CD14-positive monocyte (primary cell): ENCODE data around the gene CMTM2. TPM values are rescaled to one million over a fixed set of nuclear protein-coding genes. Genes with fewer than 3 reads are reported as not detected.
"Not testable (repeated sequence)": the region's sequence is repeated elsewhere in the genome, so short reads cannot be mapped to it uniquely, and the experiment has no call there.

Experiments
- DNase-seq, 3 donors: peaks; one replicate each; pipeline ENCODE4 v3.0.0-alpha.2; 2011 to 2022
- H2AFZ ChIP-seq: 2 replicates; pipeline ENCODE4 v1.6.0; 2012; ENCODE audit warnings: mild to moderate bottlenecking, low read depth, low read length, inconsistent platforms; ENCODE audit not compliant: insufficient read depth, poor library complexity, severe bottlenecking
- H3K27ac ChIP-seq, 2 donors: 1 replicate in 1 of 2; 2 replicates in 1 of 2; pipeline ENCODE4 v1.5.1; 2012 to 2013; ENCODE audit warnings: low read length in 2 of 2, control low read depth in 1 of 2, inconsistent platforms in 1 of 2, low read depth in 1 of 2, mild to moderate bottlenecking in 1 of 2
- H3K27me3 ChIP-seq, 2 donors: one replicate each; pipeline versions ENCODE4 v1.6.0 to v1.6.1; 2011 to 2013; ENCODE audit warnings: low read length in 2 of 2; ENCODE audit not compliant: control insufficient read depth in 2 of 2, insufficient read depth in 2 of 2
- H3K36me3 ChIP-seq, 2 donors: replicated peaks in 1 of 2; 1 replicate in 1 of 2; 2 replicates in 1 of 2; pipeline versions ENCODE4 v1.5.1 to v1.6.1; 2012 to 2013; ENCODE audit warnings: low read length in 2 of 2, control low read depth in 1 of 2, inconsistent platforms in 1 of 2, mild to moderate bottlenecking in 1 of 2; ENCODE audit not compliant: insufficient read depth in 2 of 2, control insufficient read depth in 1 of 2
- H3K4me1 ChIP-seq, 2 donors: 1 replicate in 1 of 2; 2 replicates in 1 of 2; pipeline versions ENCODE4 v1.5.1 to v1.6.1; 2012 to 2013; ENCODE audit warnings: low read length in 2 of 2, control low read depth in 1 of 2, inconsistent platforms in 1 of 2, mild to moderate bottlenecking in 1 of 2, moderate library complexity in 1 of 2; ENCODE audit not compliant: insufficient read depth in 2 of 2, control insufficient read depth in 1 of 2
- H3K4me2 ChIP-seq: replicated peaks from 2 replicates; pipeline ENCODE3; 2012; ENCODE audit warnings: low read length, moderate library complexity, mild to moderate bottlenecking; ENCODE audit not compliant: poor library complexity, severe bottlenecking; ENCODE audit errors: extremely low read depth
- H3K4me3 ChIP-seq, 3 experiments: fragments of 200-600 bp in 1 of 3; sonication (generic) in 1 of 3; replicated peaks in 1 of 3; 1 replicate in 2 of 3; 2 replicates in 1 of 3; pipeline ENCODE4 v1.5.1; 2011 to 2013; ENCODE audit warnings: low read length in 3 of 3, mild to moderate bottlenecking in 3 of 3, control low read depth in 2 of 3, low read depth in 2 of 3, inconsistent platforms in 1 of 3, moderate library complexity in 1 of 3
- H3K79me2 ChIP-seq: 2 replicates; pipeline ENCODE4 v1.6.0; 2012; ENCODE audit warnings: mild to moderate bottlenecking, control low read depth, inconsistent platforms, low read length, moderate library complexity; ENCODE audit not compliant: insufficient read depth
- H3K9ac ChIP-seq: 2 replicates; pipeline ENCODE4 v1.6.0; 2017; ENCODE audit warnings: low read length, mild to moderate bottlenecking; ENCODE audit not compliant: insufficient read depth, poor library complexity, severe bottlenecking
- H3K9me3 ChIP-seq, 2 donors: replicated peaks in 1 of 2; 1 replicate in 1 of 2; 2 replicates in 1 of 2; pipeline versions ENCODE4 v1.5.1 to v1.6.1; 2012 to 2013; ENCODE audit warnings: low read length in 2 of 2, control low read depth in 1 of 2; ENCODE audit not compliant: control insufficient read depth in 1 of 2, insufficient read depth in 1 of 2
- H4K20me1 ChIP-seq: 2 replicates; pipeline ENCODE4 v1.6.0; 2012; ENCODE audit warnings: mild to moderate bottlenecking, low read length, control low read depth, moderate library complexity; ENCODE audit not compliant: insufficient read depth
- H3K27ac Mint-ChIP-seq, 7 donors: one replicate each; pipeline ENCODE4 v1.8.0; 2020; ENCODE audit warnings: mild to moderate bottlenecking in 7 of 7, mixed read lengths in 7 of 7, moderate library complexity in 6 of 7, inconsistent platforms in 2 of 7
- H3K27me3 Mint-ChIP-seq, 3 donors: one replicate each; pipeline ENCODE4 v1.8.0; 2021 to 2022; ENCODE audit warnings: low read depth in 3 of 3, mild to moderate bottlenecking in 3 of 3, mixed read lengths in 3 of 3, moderate library complexity in 3 of 3, inconsistent platforms in 1 of 3
- H3K36me3 Mint-ChIP-seq, 2 donors: one replicate each; pipeline ENCODE4 v1.8.0; 2020; ENCODE audit warnings: mixed read lengths in 2 of 2, inconsistent platforms in 1 of 2, mild to moderate bottlenecking in 1 of 2
- H3K4me1 Mint-ChIP-seq: one replicate; pipeline ENCODE4 v1.8.0; 2020; ENCODE audit warnings: mild to moderate bottlenecking, mixed read lengths
- H3K4me3 Mint-ChIP-seq, 2 donors: one replicate each; pipeline ENCODE4 v1.8.0; 2020; ENCODE audit warnings: mild to moderate bottlenecking in 2 of 2, mixed read lengths in 2 of 2, moderate library complexity in 1 of 2
- H3K9me3 Mint-ChIP-seq, 7 donors: one replicate each; pipeline ENCODE4 v1.8.0; 2020 to 2022; ENCODE audit warnings: mixed read lengths in 7 of 7, mild to moderate bottlenecking in 6 of 7, moderate library complexity in 6 of 7, inconsistent platforms in 2 of 7
- CTCF ChIP-seq: fragments of 200-600 bp; IDR thresholded peaks from one replicate; pipeline ENCODE4 v1.8.0; 2022; ENCODE audit warnings: antibody characterized with exemption, mild to moderate bottlenecking
- WGBS: methylation state at CpG from one replicate; pipeline ENCODE4 v1.1.5; 2013; ENCODE audit warnings: missing lambda C conversion rate; ENCODE audit not compliant: insufficient coverage; 5-methylcytosine and 5-hydroxymethylcytosine counted together
- intact Hi-C, 2 donors: fragments of 100-400 bp; cut with micrococcal nuclease; formaldehyde crosslinking; loops; one replicate each; pipeline versions ENCODE4 v1.15.0 to v1.15.1; 2023
- polyA plus RNA-seq, 3 donors: library from polyadenylated mRNA; depleted of rRNA in 1 of 3; unstranded in 2 of 3; stranded (reverse) in 1 of 3; fragments of 300-500 nt in 2 of 3; fragments of >200 nt in 1 of 3; fragmentation: Illumina TruSeq in 2 of 3; gene quantifications; 1 replicate in 2 of 3; 2 replicates in 1 of 3; pipeline ENCODE4 v1.2.3, GENCODE V29; 2012 to 2021

The CMTM2 gene
- polyA plus RNA-seq, 3 donors = 11.0 to 41.6 (median 39.1) TPM

GRCh38 chr16:66592814-66593213 is 13.6 kb downstream of the CMTM2 start:
- no peak for DNase-seq
- H3K27me3 ChIP-seq = no peaks in the 10 kb centered on the region
- H3K4me3 Mint-ChIP-seq = no peak overlapping the region
- WGBS = no CpG with 5 or more reads among the region's 3 CpGs
- peaks cover 50% of the 10 kb centered on the region for H3K4me1 Mint-ChIP-seq
- H3K4me2 ChIP-seq = no peak overlapping the region
- no peaks in the 10 kb centered on the region for H3K9me3 ChIP-seq
- H3K9ac ChIP-seq = no peak overlapping the region
- H3K27ac ChIP-seq = no peak overlapping the region
- H3K4me3 ChIP-seq = no peak overlapping the region
- no peaks in the 10 kb centered on the region for H3K36me3 ChIP-seq
- intact Hi-C loops = no loop called here
- no peak overlapping the region for H3K27ac Mint-ChIP-seq
- H3K9me3 Mint-ChIP-seq = peaks cover 0 to 6% (median 2%) of the 10 kb centered on the region in 7 donors
- no peaks in the 10 kb centered on the region for H4K20me1 ChIP-seq
- no peak for TF ChIP-seq CTCF
- peaks cover 0 to 5% of the 10 kb centered on the region in 2 donors for H3K36me3 Mint-ChIP-seq
- peaks cover 40 to 48% of the 10 kb centered on the region in 2 donors for H3K4me1 ChIP-seq
- H2AFZ ChIP-seq = no peak overlapping the region
- peaks cover 0 to 7% (median 3%) of the 10 kb centered on the region in 3 donors for H3K27me3 Mint-ChIP-seq
- H3K79me2 ChIP-seq = no peaks in the 10 kb centered on the region

GRCh38 chr16:66594739-66595138 is 15.5 kb downstream of the CMTM2 start:
- no peak overlapping the region for H3K27ac ChIP-seq
- no peaks in the 10 kb centered on the region for H3K27me3 ChIP-seq
- H3K9me3 ChIP-seq = no peaks in the 10 kb centered on the region
- TF ChIP-seq CTCF = no peak
- peaks cover 0 to 6% (median 2%) of the 10 kb centered on the region in 7 donors for H3K9me3 Mint-ChIP-seq
- DNase-seq = peak in 2 of 3 donors; percentile 50 to 74
- H3K36me3 Mint-ChIP-seq = no peaks in the 10 kb centered on the region
- peak overlapping the region in 3 of 7 donors; percentile 40 to 57 (median 49) for H3K27ac Mint-ChIP-seq
- H2AFZ ChIP-seq = no peak overlapping the region
- no peak overlapping the region for H3K9ac ChIP-seq
- H3K4me2 ChIP-seq = peak overlapping the region; percentile 14
- intact Hi-C loops = no loop called here
- H3K4me3 Mint-ChIP-seq = no peak overlapping the region
- peaks cover 35% of the 10 kb centered on the region for H3K4me1 Mint-ChIP-seq
- WGBS = 50% methylated on average over 2 of the region's 7 CpGs
- H3K4me3 ChIP-seq = no peak overlapping the region
- H3K79me2 ChIP-seq = no peaks in the 10 kb centered on the region
- H4K20me1 ChIP-seq = no peaks in the 10 kb centered on the region
- H3K27me3 Mint-ChIP-seq = peaks cover 2 to 7% (median 3%) of the 10 kb centered on the region in 3 donors
- no peaks in the 10 kb centered on the region for H3K36me3 ChIP-seq
- H3K4me1 ChIP-seq = peaks cover 21 to 28% of the 10 kb centered on the region in 2 donors

GRCh38 chr16:66596559-66596958 is 17.3 kb downstream of the CMTM2 start:
- H3K27me3 ChIP-seq, H3K27me3 Mint-ChIP-seq, H4K20me1 ChIP-seq, H3K9ac ChIP-seq, H3K4me2 ChIP-seq, H3K9me3 Mint-ChIP-seq, H3K4me3 Mint-ChIP-seq, H3K4me3 ChIP-seq, intact Hi-C loops, H3K36me3 ChIP-seq, H3K79me2 ChIP-seq, DNase-seq, H3K36me3 Mint-ChIP-seq, H3K9me3 ChIP-seq, H3K27ac ChIP-seq, H2AFZ ChIP-seq: not testable (repeated sequence)
- H3K4me1 Mint-ChIP-seq = peaks cover 23% of the 10 kb centered on the region
- H3K27ac Mint-ChIP-seq = peak overlapping the region in 1 of 7 donors; percentile 46
- no CpG with 5 or more reads among the region's 4 CpGs for WGBS
- H3K4me1 ChIP-seq = peaks cover 10 to 16% of the 10 kb centered on the region in 2 donors
